HG03442 (cell line): ENCODE data around the gene ELK4.

ENCODE experiments used
- ATAC-seq: cut with Tn5 transposase; IDR thresholded peaks from one replicate; pipeline ENCODE4 v1.9.1; 2021; ENCODE audit warnings: mild to moderate bottlenecking, moderate library complexity; ENCODE audit not compliant: unreplicated experiment

ELK4 gene

GRCh38 chr1:205583461-205584130 lies 48.2 kb downstream of the ELK4 start:
- no peak for ATAC-seq

- no peak for ATAC-seq
These were observed 49.1 kb downstream of the ELK4 start for GRCh38 chr1:205582471-205583291.

GRCh38 chr1:205582046-205582445 lies 49.8 kb downstream of the ELK4 start:
- no peak for ATAC-seq

GRCh38 chr1:205581321-205581980 lies 50.4 kb downstream of the ELK4 start:
- ATAC-seq, result no peak

- no peak for ATAC-seq
These were observed 51.0 kb downstream of the ELK4 start for GRCh38 chr1:205580923-205581180.

GRCh38 chr1:205580140-205580922 lies 51.5 kb downstream of the ELK4 start:
- ATAC-seq, result no peak

- no peak for ATAC-seq
These were observed 52.1 kb downstream of the ELK4 start for GRCh38 chr1:205579711-205580110.

GRCh38 chr1:205578780-205579571 lies 52.8 kb downstream of the ELK4 start:
- ATAC-seq, result no peak

- no peak for ATAC-seq
These were observed 53.7 kb downstream of the ELK4 start for GRCh38 chr1:205577874-205578658.

GRCh38 chr1:205576805-205577761 lies 54.7 kb downstream of the ELK4 start:
- ATAC-seq, result no peak

GRCh38 chr1:205576011-205576410 lies 55.8 kb downstream of the ELK4 start:
- no peak for ATAC-seq

GRCh38 chr1:205575294-205575885 lies 56.4 kb downstream of the ELK4 start:
- ATAC-seq, result no peak

GRCh38 chr1:205572421-205572820 lies 59.4 kb downstream of the ELK4 start:
- no peak for ATAC-seq

GRCh38 chr1:205571747-205572146 lies 60.1 kb downstream of the ELK4 start:
- ATAC-seq, result no peak

GRCh38 chr1:205570796-205571537 lies 60.8 kb downstream of the ELK4 start:
- no peak for ATAC-seq

GRCh38 chr1:205570173-205570501 lies 61.7 kb downstream of the ELK4 start:
- ATAC-seq, result no peak

- ATAC-seq, result no peak
These were observed 62.2 kb downstream of the ELK4 start for GRCh38 chr1:205569411-205570172.
